HCEC 1CT (cell line): Measurements from ENCODE around the gene TMEM273.

Experiments
- DNase-seq: peaks from one replicate; pipeline ENCODE4 v3.0.0-alpha.2; 2017

TMEM273 gene

GRCh38 chr10:49112098-49112497 lies 76.1 kb downstream of the TMEM273 start:
- DNase-seq, result no peak

GRCh38 chr10:49111320-49111698 lies 76.9 kb downstream of the TMEM273 start:
- no peak for DNase-seq

- DNase-seq, result no peak
Observed at GRCh38 chr10:49110684-49111319, 77.4 kb downstream of the TMEM273 start.

- DNase-seq, result no peak
Observed at GRCh38 chr10:49109669-49110340, 78.4 kb downstream of the TMEM273 start.

DNA sequence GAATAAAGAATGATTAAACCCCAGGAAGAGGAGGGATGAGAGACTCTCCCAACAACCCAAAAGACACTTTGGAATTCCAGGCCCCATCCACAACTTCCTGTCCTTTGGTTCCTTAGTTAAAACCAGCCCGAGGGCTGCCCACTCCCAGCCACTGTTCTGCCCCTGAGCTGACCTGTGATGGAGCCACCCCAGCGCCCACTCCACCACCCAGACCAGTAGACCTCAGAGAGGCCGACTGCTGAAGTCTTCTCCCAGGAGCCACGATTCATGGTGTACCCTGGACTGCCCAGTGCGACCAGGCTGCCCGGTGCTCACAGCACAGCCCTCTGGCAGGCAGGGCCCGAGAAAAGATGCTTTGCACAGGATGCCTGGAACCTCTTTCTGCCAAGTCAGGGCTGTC lies 79.5 kb downstream of the TMEM273 start:
- DNase-seq, result no peak

GRCh38 chr10:49107887-49108267 lies 80.3 kb downstream of the TMEM273 start:
- DNase-seq, result no peak

DNA sequence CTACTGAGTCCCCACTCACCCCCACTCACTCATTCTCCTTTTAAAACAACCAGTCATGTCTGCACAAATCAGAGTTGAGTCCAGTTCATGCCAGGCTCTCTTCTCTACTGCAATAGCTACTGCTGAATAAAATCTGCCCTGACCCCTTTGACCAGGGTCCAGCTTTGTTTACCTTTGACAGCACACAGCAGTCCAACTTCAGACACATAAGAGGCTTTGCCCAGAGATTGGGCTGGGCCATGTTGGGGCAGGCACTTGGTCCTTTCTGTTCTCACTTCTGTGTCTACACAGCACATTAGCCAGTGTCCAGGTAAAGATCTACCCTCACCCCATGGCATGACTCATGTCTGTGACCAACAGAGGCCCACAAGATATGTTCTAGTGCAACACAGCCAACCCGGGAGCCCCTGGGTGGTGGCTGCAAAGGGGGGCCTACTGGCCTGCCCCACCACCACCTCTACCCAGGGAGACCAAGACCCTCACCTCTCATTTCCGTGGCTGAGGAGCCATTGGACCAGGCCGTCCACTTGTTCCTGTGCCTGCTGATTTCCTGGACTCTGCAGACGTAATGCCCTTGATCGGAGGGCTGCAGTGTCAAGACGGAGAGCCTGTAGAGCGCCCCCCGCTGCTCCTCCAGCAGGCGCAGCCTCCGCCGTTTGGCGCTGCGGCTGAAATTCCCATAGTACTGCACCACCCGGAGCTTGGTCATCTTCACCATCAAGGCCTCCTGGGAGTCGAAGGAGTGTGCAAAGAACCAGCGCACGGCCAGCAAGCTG lies 80.9 kb downstream of the TMEM273 start:
- no peak for DNase-seq

DNA sequence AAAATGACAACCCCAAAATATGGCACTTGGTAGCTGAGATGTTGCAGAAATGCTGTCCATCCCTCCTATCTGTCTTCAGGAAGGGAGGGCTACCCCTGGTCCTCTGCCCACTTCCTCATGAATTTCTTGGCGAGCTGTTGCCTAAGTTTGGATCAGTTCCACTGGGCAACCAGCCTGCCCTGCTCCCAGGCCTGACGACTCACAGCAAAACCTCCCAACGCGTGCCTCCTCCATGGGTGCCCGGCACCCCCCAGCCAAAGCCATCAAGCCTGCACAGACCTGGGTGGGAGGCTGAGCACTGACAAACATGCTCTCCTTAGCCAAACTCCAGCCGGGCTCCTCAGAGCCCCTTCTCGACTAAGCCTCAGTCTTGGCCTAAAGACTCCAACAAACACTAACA lies 81.7 kb downstream of the TMEM273 start:
- DNase-seq, result no peak

DNA sequence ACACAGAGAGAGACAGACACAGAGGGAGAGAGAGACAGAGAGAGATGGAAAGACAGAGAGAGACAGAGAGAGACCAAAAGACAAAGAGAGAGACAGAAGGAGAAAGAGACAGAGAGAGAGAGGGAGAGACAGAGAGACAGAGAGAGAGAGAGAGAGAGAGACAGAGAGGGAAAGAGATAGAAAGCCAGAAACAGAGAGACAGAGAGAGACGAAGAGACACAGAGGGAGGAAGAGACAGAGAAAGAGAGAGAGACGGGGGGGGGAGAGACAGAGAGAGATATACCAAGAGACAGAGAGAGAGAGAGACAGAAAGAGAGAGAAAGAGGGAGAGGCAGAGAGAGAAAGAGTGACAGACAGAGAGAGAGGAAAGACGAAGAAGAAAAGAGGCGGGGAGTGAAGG lies 83.1 kb downstream of the TMEM273 start:
- DNase-seq, result no peak
